IMR-90 (cell line): ENCODE results near the gene CDK6. TPM values are rescaled to one million over a fixed set of nuclear protein-coding genes. Genes with fewer than 3 reads are reported as not detected.

Experiments
- ATAC-seq: fragments of 200-7000 bp; cut with Tn5 transposase; 2 replicates; pipeline ENCODE4 v1.9.1; 2020; ENCODE audit warnings: low read depth, mild to moderate bottlenecking, moderate library complexity
- BruUV-seq: library from RNA; stranded (reverse); fragments of 400-500 nt; replicated peaks from 2 replicates; lab custom pipeline; 2021; lab: Mats Ljungman, UMichigan
- CTCF ChIA-PET: fragments of 300-600 bp; formaldehyde crosslinking; extraction: SDS; loops from one replicate; lab custom pipeline; 2021; ENCODE audit warnings: antibody characterized with exemption; lab: Yijun Ruan, JAX
- POLR2A ChIA-PET: fragments of 300-600 bp; sonication (Branson Sonifier 250); formaldehyde crosslinking; loops from one replicate; lab custom pipeline; 2022; ENCODE audit warnings: antibody characterized with exemption; ENCODE audit not compliant: unreplicated experiment; lab: Charles Lee
- DNase-seq: peaks from one replicate; pipeline ENCODE4 v3.0.0; 2013
- H2AFZ ChIP-seq: replicated peaks from 2 replicates; pipeline ENCODE3; 2013; ENCODE audit warnings: low read length, mild to moderate bottlenecking; ENCODE audit not compliant: poor library complexity
- H2AK5ac ChIP-seq: 2 replicates; pipeline ENCODE4 v1.6.1; 2013; ENCODE audit warnings: low read depth, low read length, inconsistent platforms
- H2AK9ac ChIP-seq: replicated peaks from 2 replicates; pipeline ENCODE3; 2013; ENCODE audit warnings: mild to moderate bottlenecking, low read depth, low read length, moderate library complexity; ENCODE audit not compliant: poor library complexity
- H2BK120ac ChIP-seq: 2 replicates; pipeline ENCODE4 v1.6.1; 2013; ENCODE audit warnings: low read depth, low read length, inconsistent platforms
- H2BK15ac ChIP-seq: 3 replicates; pipeline ENCODE4 v1.6.1; 2013; ENCODE audit warnings: low read depth, low read length, inconsistent platforms
- H2BK20ac ChIP-seq: 2 replicates; pipeline ENCODE4 v1.6.1; 2013; ENCODE audit warnings: low read depth, mild to moderate bottlenecking, inconsistent platforms, low read length, moderate library complexity
- H2BK5ac ChIP-seq: 2 replicates; pipeline ENCODE4 v1.6.1; 2013; ENCODE audit warnings: mild to moderate bottlenecking, low read depth, low read length, inconsistent platforms; ENCODE audit not compliant: poor library complexity, severe bottlenecking
- H3K14ac ChIP-seq: replicated peaks from 2 replicates; pipeline ENCODE4 v1.6.1; 2013; ENCODE audit warnings: low read depth, low read length, inconsistent platforms
- H3K18ac ChIP-seq: 2 replicates; pipeline ENCODE4 v1.6.1; 2013; ENCODE audit warnings: low read depth, low read length, control low read depth
- H3K23ac ChIP-seq: 2 replicates; pipeline ENCODE4 v1.6.1; 2013; ENCODE audit warnings: low read depth, low read length, inconsistent platforms
- H3K27ac ChIP-seq: 2 replicates; pipeline ENCODE4 v1.5.1; 2013; ENCODE audit warnings: mild to moderate bottlenecking, control low read depth, low read length; ENCODE audit not compliant: insufficient read depth
- H3K27me3 ChIP-seq: 2 replicates; pipeline ENCODE4 v1.6.1; 2013; ENCODE audit warnings: low read length; ENCODE audit not compliant: control insufficient read depth, insufficient read depth
- H3K36me3 ChIP-seq: 2 replicates; pipeline ENCODE4 v1.6.1; 2013; ENCODE audit warnings: low read length, mixed read lengths; ENCODE audit not compliant: control insufficient read depth, insufficient read depth
- H3K4ac ChIP-seq: 2 replicates; pipeline ENCODE4 v1.6.1; 2013; ENCODE audit warnings: low read depth, low read length, inconsistent platforms
- H3K4me1 ChIP-seq: 2 replicates; pipeline ENCODE4 v1.6.1; 2013; ENCODE audit warnings: low read length, mixed read lengths; ENCODE audit not compliant: control insufficient read depth, insufficient read depth
- H3K4me2 ChIP-seq: 2 replicates; pipeline ENCODE4 v1.6.1; 2013; ENCODE audit warnings: low read depth, mild to moderate bottlenecking, control low read depth, low read length, moderate library complexity
- H3K4me3 ChIP-seq: 2 replicates; pipeline ENCODE4 v1.5.1; 2013; ENCODE audit warnings: low read depth, mild to moderate bottlenecking, control low read depth, low read length, moderate library complexity; ENCODE audit not compliant: insufficient read depth
- H3K56ac ChIP-seq: 2 replicates; pipeline ENCODE4 v1.6.1; 2013; ENCODE audit warnings: low read length, inconsistent platforms; ENCODE audit not compliant: insufficient read depth; ENCODE audit errors: extremely low read depth
- H3K79me1 ChIP-seq, 2 experiments: 2 replicates each; pipeline ENCODE4 v1.6.1; 2013; ENCODE audit warnings: low read length in 2 of 2, inconsistent platforms in 1 of 2, low read depth in 1 of 2
- H3K9ac ChIP-seq: 2 replicates; pipeline ENCODE4 v1.6.1; 2013; ENCODE audit warnings: low read depth, low read length, control low read depth
- H3K9me1 ChIP-seq: 2 replicates; pipeline ENCODE4 v1.6.1; 2013; ENCODE audit warnings: low read length, inconsistent platforms; ENCODE audit not compliant: insufficient read depth
- H3K9me3 ChIP-seq: 2 replicates; pipeline ENCODE4 v1.6.1; 2013; ENCODE audit warnings: low read length; ENCODE audit not compliant: control insufficient read depth, insufficient read depth
- H4K20me1 ChIP-seq: 2 replicates; pipeline ENCODE4 v1.6.1; 2013; ENCODE audit warnings: low read length, inconsistent platforms; ENCODE audit not compliant: insufficient read depth
- H4K5ac ChIP-seq: 2 replicates; pipeline ENCODE4 v1.6.1; 2013; ENCODE audit warnings: mild to moderate bottlenecking, low read depth, low read length, control low read depth
- H4K8ac ChIP-seq, 2 experiments: 2 replicates each; pipeline ENCODE4 v1.6.1; 2013; ENCODE audit warnings: low read depth in 2 of 2, low read length in 2 of 2, control low read depth in 1 of 2, inconsistent platforms in 1 of 2
- H4K91ac ChIP-seq: 2 replicates; pipeline ENCODE4 v1.6.1; 2013; ENCODE audit warnings: low read depth, low read length, inconsistent platforms; ENCODE audit not compliant: insufficient read depth
- CEBPB ChIP-seq: IDR thresholded peaks from 2 replicates; pipeline ENCODE4 v1.6.1; 2012; ENCODE audit warnings: low read depth, low read length, improper control_type of control experiment
- CHD1 ChIP-seq: IDR thresholded peaks from 2 replicates; pipeline ENCODE4 v1.6.1; 2012; ENCODE audit warnings: low read depth, low read length, improper control_type of control experiment
- FOS ChIP-seq: fragments of 150-350 bp; IDR thresholded peaks from 2 replicates; pipeline ENCODE4 v1.6.1; 2016; ENCODE audit warnings: low read depth, low read length
- NFE2L2 ChIP-seq: fragments of 150-350 bp; IDR thresholded peaks from 2 replicates; pipeline ENCODE4 v1.6.1; 2016; ENCODE audit warnings: low read depth, mild to moderate bottlenecking, low read length
- POLR2A ChIP-seq: IDR thresholded peaks from 2 replicates; pipeline ENCODE4 v1.6.1; 2012; ENCODE audit warnings: mild to moderate bottlenecking, low read depth, low read length
- WGBS, 2 experiments: methylation state at CpG; one replicate each; pipeline versions ENCODE4 v1.1.5 to v1.1.7; 2013; ENCODE audit warnings: missing lambda C conversion rate in 2 of 2; ENCODE audit not compliant: insufficient read length in 1 of 2; ENCODE audit errors: extremely low coverage in 2 of 2; 5-methylcytosine and 5-hydroxymethylcytosine counted together
- dilution Hi-C: fragments of 300-500 bp; cut with HindIII; formaldehyde crosslinking; loops from one replicate; pipeline ENCODE4 v1.14.3; 2018; ENCODE audit warnings: low sequenced_read_pairs; ENCODE audit not compliant: unreplicated experiment
- in situ Hi-C: fragments of 300-500 bp; cut with MboI; formaldehyde crosslinking; loops from 3 replicates; pipeline ENCODE4 v1.14.3; 2019; ENCODE audit warnings: low sequenced_read_pairs, inconsistent platforms, mixed read lengths
- intact Hi-C: fragments of 100-400 bp; cut with micrococcal nuclease; formaldehyde crosslinking; loops from 2 replicates; pipeline ENCODE4 v1.10.0; 2022
- polyA plus RNA-seq, 3 experiments: library from polyadenylated mRNA; depleted of rRNA; stranded (reverse); fragments of >200 nt; gene quantifications; 2 replicates each; pipeline ENCODE4 v1.2.3, GENCODE V29; 2012; ENCODE audit warnings: low replicate concordance in 1 of 3
- total RNA-seq: library from RNA; depleted of rRNA; stranded (reverse); fragments of >200 nt; gene quantifications from 2 replicates; pipeline ENCODE4 v1.2.3, GENCODE V29; 2012

CDK6 gene
- total and polyA plus RNA-seq, 2 of the 4 experiments (the other 2 are of a cell fraction): 21.5 to 195 TPM

DNA sequence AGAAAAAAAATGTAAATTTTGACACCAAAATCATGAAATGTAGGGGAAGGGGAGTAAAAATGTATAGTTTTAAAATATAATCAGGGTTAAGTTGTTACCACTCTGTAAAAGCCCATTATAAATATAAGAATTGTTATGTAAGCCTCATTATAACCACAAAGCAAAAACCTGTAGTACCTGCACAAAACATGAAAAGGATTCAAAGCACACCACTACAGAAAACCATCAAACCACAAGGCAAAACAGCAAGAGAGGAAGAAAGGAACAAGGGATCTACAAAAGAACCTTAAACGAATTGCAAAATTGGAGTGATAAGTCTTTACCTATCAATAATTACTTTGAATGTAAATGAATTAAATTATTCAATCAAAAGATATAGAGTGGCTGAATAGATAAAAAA lies 41.0 kb upstream of the CDK6 start:
- POLR2A ChIA-PET: no interaction called here
- Histone ChIP-seq H3K27ac (no peak overlapping the region), H3K14ac (no peak overlapping the region), H2BK15ac (no peak overlapping the region), H3K9me3 (peaks cover 3% of the 10 kb centered on the region; the same call in 1 of the 2 replicates), H2BK120ac (no peak overlapping the region), H3K18ac (no peak overlapping the region), H2AFZ (no peak overlapping the region), H3K56ac (no peak overlapping the region), H3K23ac (no peak overlapping the region), H4K8ac (no peak overlapping the region), H3K4ac (no peak overlapping the region), H2BK5ac (no peak overlapping the region), H2AK5ac (no peak overlapping the region), H2BK20ac (no peak overlapping the region), H4K91ac (no peak overlapping the region), H2AK9ac (no peak overlapping the region), H3K36me3 (no peaks in the 10 kb centered on the region), H3K9ac (no peak overlapping the region), H4K20me1 (no peaks in the 10 kb centered on the region), H4K5ac (no peak overlapping the region), H3K9me1 (peaks cover 7% of the 10 kb centered on the region; the same call in 1 of the 2 replicates), H3K4me1 (peaks cover 2% of the 10 kb centered on the region; the same call in 1 of the 2 replicates), H3K4me3 (no peak overlapping the region), H3K27me3 (no peaks in the 10 kb centered on the region), H3K4me2 (no peak overlapping the region), H3K79me1 (peaks cover 0 to 5% of the 10 kb centered on the region in 2 experiments; a peak in 1 of 4 replicates)
- no peak for ATAC-seq
- no peak for DNase-seq
- in situ Hi-C loops (no loop called here), dilution Hi-C loops (no loop called here), intact Hi-C loops (no loop called here)
- CTCF ChIA-PET: interaction anchor here (0.6 kb wide), 1 partner anchor 50 kb away, joined by 4 read pairs; no protein-coding TSS in a partner anchor
- TF ChIP-seq CEBPB (no peak), FOS (no peak), POLR2A (no peak), NFE2L2 (no peak), CHD1 (no peak)
- no CpG with 5 or more reads among the region's 1 CpG for WGBS, 2 experiments
- BruUV-seq: no TSS peak
